ENCODE results near the gene SPAG6.

GRCh38 chr10:22453948-22454591 lies 108.8 kb downstream of the SPAG6 start:
- TF ChIP-seq POLR2AphosphoS5 (IDR thresholded peaks at IDR 0.05) (no peak), EP300 (IDR thresholded peaks at IDR 0.05) (no peak), CTCF (IDR thresholded peaks at IDR 0.05) (no peak), POLR2A (IDR thresholded peaks at IDR 0.05; ENCODE audit: low read depth) (no peak)
